HepG2 (cell line): Measurements from ENCODE around the gene CMYA5.

Source experiments
- CEBPG ChIP-seq: IDR thresholded peaks from 2 replicates; pipeline ENCODE4 v1.6.1; 2016
- KDM4B ChIP-seq: sonication (generic); formaldehyde crosslinking; IDR thresholded peaks from 2 replicates; pipeline ENCODE4 v1.4.0; 2020; ENCODE audit warnings: missing genetic modification reagents
- SALL2 ChIP-seq: sonication (generic); formaldehyde crosslinking; IDR thresholded peaks from 2 replicates; pipeline ENCODE4 v1.8.1; 2023; ENCODE audit warnings: mild to moderate bottlenecking, missing genetic modification reagents, inconsistent platforms
- SRSF9 ChIP-seq: fragments of 200-400 bp; formaldehyde crosslinking; IDR thresholded peaks from 2 replicates; pipeline ENCODE4 v1.6.1; 2018; ENCODE audit warnings: borderline replicate concordance, mild to moderate bottlenecking, low read depth, low read length; ENCODE audit not compliant: insufficient read depth, poor library complexity, severe bottlenecking
- SSRP1 ChIP-seq: IDR thresholded peaks from 2 replicates; pipeline ENCODE4 v1.6.1; 2016; ENCODE audit warnings: control low read depth
- ZNF17 ChIP-seq: sonication (generic); formaldehyde crosslinking; IDR thresholded peaks from 2 replicates; pipeline ENCODE4 v1.5.0; 2020; ENCODE audit warnings: mild to moderate bottlenecking, missing genetic modification reagents
- ZNF3 ChIP-seq: IDR thresholded peaks from 2 replicates; pipeline ENCODE4 v1.7.0; 2017; ENCODE audit warnings: inconsistent platforms
- ZNF335 ChIP-seq: sonication (generic); formaldehyde crosslinking; IDR thresholded peaks from 2 replicates; pipeline ENCODE4 v1.4.0; 2020; ENCODE audit warnings: missing genetic modification reagents
- TF ChIP-seq, protein P1 (sequence below): sonication (generic); formaldehyde crosslinking; IDR thresholded peaks from 2 replicates; pipeline ENCODE4 v1.5.0; 2020; ENCODE audit warnings: mild to moderate bottlenecking, missing genetic modification reagents, moderate library complexity

DNA sequence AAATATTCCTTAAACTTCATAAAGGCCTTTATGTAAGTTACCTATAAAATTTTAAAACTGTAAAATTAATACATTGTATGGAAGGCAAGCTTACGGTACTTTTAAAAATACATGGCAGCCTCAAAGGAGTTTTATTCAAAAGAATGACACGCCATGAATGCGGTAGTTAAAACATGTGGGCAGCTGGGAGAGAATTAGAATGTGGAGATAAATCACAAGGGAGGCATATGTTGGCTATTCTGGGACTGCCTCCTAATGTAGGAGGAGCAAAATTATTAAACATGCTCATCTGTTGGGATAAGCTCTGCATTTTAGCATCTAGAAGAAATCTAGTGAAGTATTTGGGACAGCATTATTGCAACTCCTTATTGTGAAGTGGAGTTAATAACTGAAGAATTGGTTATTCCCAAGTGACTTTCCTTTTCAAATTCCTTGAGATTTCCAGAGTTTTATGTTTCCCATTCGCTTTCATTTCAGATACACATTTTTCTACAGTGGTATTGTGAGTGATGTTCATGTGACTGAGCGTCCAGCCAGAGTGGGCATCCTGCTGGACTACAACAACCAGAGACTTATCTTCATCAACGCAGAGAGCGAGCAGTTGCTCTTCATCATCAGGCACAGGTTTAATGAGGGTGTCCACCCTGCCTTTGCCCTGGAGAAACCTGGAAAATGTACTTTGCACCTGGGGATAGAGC lies 109.4 kb downstream of the CMYA5 start:
- no peak for TF ChIP-seq CEBPG (CRISPR knock-in tag)
- no peak for TF ChIP-seq SRSF9
- TF ChIP-seq ZNF335 (CRISPR knock-in tag) = no peak
- no peak for TF ChIP-seq KDM4B (CRISPR knock-in tag)
- no peak for TF ChIP-seq SALL2 (CRISPR knock-in tag)
- TF ChIP-seq ZNF3 = no peak
- TF ChIP-seq SSRP1 (CRISPR knock-in tag) = no peak
- TF ChIP-seq, protein P1, sequence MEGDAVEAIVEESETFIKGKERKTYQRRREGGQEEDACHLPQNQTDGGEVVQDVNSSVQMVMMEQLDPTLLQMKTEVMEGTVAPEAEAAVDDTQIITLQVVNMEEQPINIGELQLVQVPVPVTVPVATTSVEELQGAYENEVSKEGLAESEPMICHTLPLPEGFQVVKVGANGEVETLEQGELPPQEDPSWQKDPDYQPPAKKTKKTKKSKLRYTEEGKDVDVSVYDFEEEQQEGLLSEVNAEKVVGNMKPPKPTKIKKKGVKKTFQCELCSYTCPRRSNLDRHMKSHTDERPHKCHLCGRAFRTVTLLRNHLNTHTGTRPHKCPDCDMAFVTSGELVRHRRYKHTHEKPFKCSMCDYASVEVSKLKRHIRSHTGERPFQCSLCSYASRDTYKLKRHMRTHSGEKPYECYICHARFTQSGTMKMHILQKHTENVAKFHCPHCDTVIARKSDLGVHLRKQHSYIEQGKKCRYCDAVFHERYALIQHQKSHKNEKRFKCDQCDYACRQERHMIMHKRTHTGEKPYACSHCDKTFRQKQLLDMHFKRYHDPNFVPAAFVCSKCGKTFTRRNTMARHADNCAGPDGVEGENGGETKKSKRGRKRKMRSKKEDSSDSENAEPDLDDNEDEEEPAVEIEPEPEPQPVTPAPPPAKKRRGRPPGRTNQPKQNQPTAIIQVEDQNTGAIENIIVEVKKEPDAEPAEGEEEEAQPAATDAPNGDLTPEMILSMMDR = no peak
- TF ChIP-seq ZNF17 (CRISPR knock-in tag) = no peak
